Measurements from ENCODE around the gene PES1. TPM values are rescaled to one million over a fixed set of nuclear protein-coding genes. Genes with fewer than 3 reads are reported as not detected.
A peak's percentile ranks its signal among the peaks of the same experiment; 100 is the strongest.

Gene PES1
- total RNA-seq, 1 donor from 2014 or later: 47.0 TPM

- ATAC-seq: no peak
- Histone ChIP-seq H3K4me3 (no peak overlapping the region), H3K36me3 (no peaks in the 10 kb centered on the region), H3K9me3 (no peaks in the 10 kb centered on the region), H3K4me1 (no peaks in the 10 kb centered on the region), H3K27ac (no peak overlapping the region), H3K27me3 (ENCODE audit: low read depth) (peaks cover 4% of the 10 kb centered on the region)
- TF ChIP-seq, protein P1, sequence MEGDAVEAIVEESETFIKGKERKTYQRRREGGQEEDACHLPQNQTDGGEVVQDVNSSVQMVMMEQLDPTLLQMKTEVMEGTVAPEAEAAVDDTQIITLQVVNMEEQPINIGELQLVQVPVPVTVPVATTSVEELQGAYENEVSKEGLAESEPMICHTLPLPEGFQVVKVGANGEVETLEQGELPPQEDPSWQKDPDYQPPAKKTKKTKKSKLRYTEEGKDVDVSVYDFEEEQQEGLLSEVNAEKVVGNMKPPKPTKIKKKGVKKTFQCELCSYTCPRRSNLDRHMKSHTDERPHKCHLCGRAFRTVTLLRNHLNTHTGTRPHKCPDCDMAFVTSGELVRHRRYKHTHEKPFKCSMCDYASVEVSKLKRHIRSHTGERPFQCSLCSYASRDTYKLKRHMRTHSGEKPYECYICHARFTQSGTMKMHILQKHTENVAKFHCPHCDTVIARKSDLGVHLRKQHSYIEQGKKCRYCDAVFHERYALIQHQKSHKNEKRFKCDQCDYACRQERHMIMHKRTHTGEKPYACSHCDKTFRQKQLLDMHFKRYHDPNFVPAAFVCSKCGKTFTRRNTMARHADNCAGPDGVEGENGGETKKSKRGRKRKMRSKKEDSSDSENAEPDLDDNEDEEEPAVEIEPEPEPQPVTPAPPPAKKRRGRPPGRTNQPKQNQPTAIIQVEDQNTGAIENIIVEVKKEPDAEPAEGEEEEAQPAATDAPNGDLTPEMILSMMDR (IDR thresholded peaks at IDR 0.05): no peak
- no peak for DNase-seq
- intact Hi-C loops (cut with DNase I): no loop called here
Observed at GRCh38 chr22:30535182-30535581, 56.5 kb downstream of the PES1 start.

- Histone ChIP-seq H3K27ac (no peak overlapping the region), H3K9me3 (no peaks in the 10 kb centered on the region), H3K27me3 (ENCODE audit: low read depth) (no peaks in the 10 kb centered on the region), H3K4me3 (no peak overlapping the region), H3K4me1 (no peaks in the 10 kb centered on the region), H3K36me3 (no peaks in the 10 kb centered on the region)
- DNase-seq (no peak), ATAC-seq (peak in 1 of 2 donors; percentile 30)
- TF ChIP-seq, protein P1 (IDR thresholded peaks at IDR 0.05): no peak
- intact Hi-C loops (cut with DNase I): no loop called here
Observed at GRCh38 chr22:30531651-30532608, 59.8 kb downstream of the PES1 start.

- no peaks in the 10 kb centered on the region for H3K4me1 ChIP-seq
- H3K36me3 ChIP-seq: no peaks in the 10 kb centered on the region
- DNase-seq (no peak), ATAC-seq (no peak)
- TF ChIP-seq, protein P1 (IDR thresholded peaks at IDR 0.05): no peak
- no peak overlapping the region for H3K27ac ChIP-seq
- no peaks in the 10 kb centered on the region for H3K9me3 ChIP-seq
- no peaks in the 10 kb centered on the region for H3K27me3 ChIP-seq (ENCODE audit: low read depth)
- intact Hi-C loops (cut with DNase I): no loop called here
- H3K4me3 ChIP-seq: no peak overlapping the region
Observed at GRCh38 chr22:30526656-30527055, 65.1 kb downstream of the PES1 start.

Other genes starting within 250 kb of the PES1 start
- gene SF3A1, start 235.0 kb downstream of the PES1 start, total RNA-seq: 162 TPM
- 5.2 TPM for gene CCDC157, start 234.9 kb downstream of the PES1 start, total RNA-seq
- gene RNF215, start 204.5 kb downstream of the PES1 start, total RNA-seq: 13.6 TPM
- 7.8 TPM for gene SEC14L2, start 194.9 kb downstream of the PES1 start, total RNA-seq
- gene MTFP1, start 166.1 kb downstream of the PES1 start, total RNA-seq: 9.9 TPM
- 1.8 TPM for gene SEC14L3, start 119.9 kb downstream of the PES1 start, total RNA-seq
- 17.4 TPM for gene SEC14L4, start 86.2 kb downstream of the PES1 start, total RNA-seq
- gene SEC14L6, start 45.2 kb downstream of the PES1 start, total RNA-seq: 14.8 TPM
- 1.7 TPM for gene GAL3ST1, start 17.2 kb downstream of the PES1 start, total RNA-seq
- 44.2 TPM for gene TCN2, start 15.3 kb upstream of the PES1 start, total RNA-seq
- gene SLC35E4, start 43.9 kb upstream of the PES1 start, total RNA-seq: 3.1 TPM
- gene DUSP18, start 76.0 kb upstream of the PES1 start, total RNA-seq: 21.5 TPM
- 3.1 TPM for gene OSBP2, start 103.0 kb upstream of the PES1 start, total RNA-seq

Data from lower lobe of right lung (tissue), 2 donors.